ENCODE results near the gene RNF10. TPM values are rescaled to one million over a fixed set of nuclear protein-coding genes. Genes with fewer than 3 reads are reported as not detected.

RNF10 gene
- total and polyA plus RNA-seq, 2 of the 4 experiments (the other 2 are of a cell fraction), result 44.4 to 95.0 TPM

- POLR2A ChIA-PET (ENCODE audit: unreplicated experiment), result no interaction called here
Observed at GRCh38 chr12:120581998-120582397, 47.8 kb downstream of the RNF10 start.

More at GRCh38 chr12:120581998-120582397, 47.8 kb downstream of the RNF10 start:
- no peaks in the 10 kb centered on the region for H3K9me3 ChIP-seq (ENCODE audit: control insufficient read depth, insufficient read depth, low read length)
- no peak overlapping the region for H2BK5ac ChIP-seq (ENCODE audit: low read depth, low read length, poor library complexity, severe bottlenecking)
- H3K27me3 ChIP-seq (ENCODE audit: control insufficient read depth, insufficient read depth, low read length), result peaks cover 15% of the 10 kb centered on the region
- peak overlapping the region; percentile 67 for H3K4me3 ChIP-seq (ENCODE audit: insufficient read depth, low read depth, low read length)
- peaks cover 8% of the 10 kb centered on the region; the same call in 1 of the 2 replicates for H4K20me1 ChIP-seq (ENCODE audit: insufficient read depth, low read length)
- H3K9me1 ChIP-seq (ENCODE audit: insufficient read depth, low read length), result no peaks in the 10 kb centered on the region
- no peak overlapping the region for H2AK9ac ChIP-seq (replicated peaks; ENCODE audit: low read depth, low read length, poor library complexity)
- intact Hi-C loops (cut with micrococcal nuclease), result loop anchor here (2.0 to 5.0 kb wide), 2 partner anchors 430 to 515 kb away; no protein-coding TSS in a partner anchor
- DNase-seq (peak; percentile 10), ATAC-seq (ENCODE audit: low read depth) (no peak)
- no TSS peak for BruUV-seq (replicated peaks)
- peak overlapping the region; percentile 88 for H4K5ac ChIP-seq (ENCODE audit: low read depth, low read length)
- no peak overlapping the region for H2BK15ac ChIP-seq (ENCODE audit: low read depth, low read length)
- H3K4ac ChIP-seq (ENCODE audit: low read depth, low read length), result no peak overlapping the region
- peaks cover 21% of the 10 kb centered on the region for H3K36me3 ChIP-seq (ENCODE audit: control insufficient read depth, insufficient read depth, low read length)
- no peak overlapping the region for H3K18ac ChIP-seq (ENCODE audit: low read depth, low read length)
- WGBS, 2 experiments (ENCODE audit: extremely low coverage in 2 of 2, insufficient read length in 1 of 2), result no CpG with 5 or more reads among the region's 9 CpGs
- peak overlapping the region; percentile 81 to 97 for H4K8ac ChIP-seq (ENCODE audit: low read depth in 2 of 2, low read length in 2 of 2)
- H3K9ac ChIP-seq (ENCODE audit: low read depth, low read length), result peak overlapping the region; percentile 84
- TF ChIP-seq RFX5 (IDR thresholded peaks at IDR 0.05; ENCODE audit: low read depth, low read length) (no peak), MXI1 (IDR thresholded peaks at IDR 0.05; ENCODE audit: borderline replicate concordance, low read depth, low read length) (no peak), RAD21 (IDR thresholded peaks at IDR 0.05; ENCODE audit: low read length) (no peak), FOS (IDR thresholded peaks at IDR 0.05; ENCODE audit: low read depth, low read length) (no peak), RCOR1 (IDR thresholded peaks at IDR 0.05; ENCODE audit: insufficient replicate concordance, low read length) (no peak), SMC3 (IDR thresholded peaks at IDR 0.05; ENCODE audit: low read depth, low read length) (no peak), MAZ (IDR thresholded peaks at IDR 0.05; ENCODE audit: borderline replicate concordance, low read depth, low read length) (no peak)
- TF ChIP-seq, protein P1, sequence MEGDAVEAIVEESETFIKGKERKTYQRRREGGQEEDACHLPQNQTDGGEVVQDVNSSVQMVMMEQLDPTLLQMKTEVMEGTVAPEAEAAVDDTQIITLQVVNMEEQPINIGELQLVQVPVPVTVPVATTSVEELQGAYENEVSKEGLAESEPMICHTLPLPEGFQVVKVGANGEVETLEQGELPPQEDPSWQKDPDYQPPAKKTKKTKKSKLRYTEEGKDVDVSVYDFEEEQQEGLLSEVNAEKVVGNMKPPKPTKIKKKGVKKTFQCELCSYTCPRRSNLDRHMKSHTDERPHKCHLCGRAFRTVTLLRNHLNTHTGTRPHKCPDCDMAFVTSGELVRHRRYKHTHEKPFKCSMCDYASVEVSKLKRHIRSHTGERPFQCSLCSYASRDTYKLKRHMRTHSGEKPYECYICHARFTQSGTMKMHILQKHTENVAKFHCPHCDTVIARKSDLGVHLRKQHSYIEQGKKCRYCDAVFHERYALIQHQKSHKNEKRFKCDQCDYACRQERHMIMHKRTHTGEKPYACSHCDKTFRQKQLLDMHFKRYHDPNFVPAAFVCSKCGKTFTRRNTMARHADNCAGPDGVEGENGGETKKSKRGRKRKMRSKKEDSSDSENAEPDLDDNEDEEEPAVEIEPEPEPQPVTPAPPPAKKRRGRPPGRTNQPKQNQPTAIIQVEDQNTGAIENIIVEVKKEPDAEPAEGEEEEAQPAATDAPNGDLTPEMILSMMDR (conservative IDR thresholded peaks at IDR 0.05; ENCODE audit: low read depth, low read length), result no peak
- TF ChIP-seq, protein P2, sequence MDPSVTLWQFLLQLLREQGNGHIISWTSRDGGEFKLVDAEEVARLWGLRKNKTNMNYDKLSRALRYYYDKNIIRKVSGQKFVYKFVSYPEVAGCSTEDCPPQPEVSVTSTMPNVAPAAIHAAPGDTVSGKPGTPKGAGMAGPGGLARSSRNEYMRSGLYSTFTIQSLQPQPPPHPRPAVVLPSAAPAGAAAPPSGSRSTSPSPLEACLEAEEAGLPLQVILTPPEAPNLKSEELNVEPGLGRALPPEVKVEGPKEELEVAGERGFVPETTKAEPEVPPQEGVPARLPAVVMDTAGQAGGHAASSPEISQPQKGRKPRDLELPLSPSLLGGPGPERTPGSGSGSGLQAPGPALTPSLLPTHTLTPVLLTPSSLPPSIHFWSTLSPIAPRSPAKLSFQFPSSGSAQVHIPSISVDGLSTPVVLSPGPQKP (IDR thresholded peaks at IDR 0.05; ENCODE audit: borderline replicate concordance, low read depth, low read length), result no peak
- no peak overlapping the region for H2BK20ac ChIP-seq (ENCODE audit: low read depth, low read length)
- peak overlapping the region; percentile 61; the same call in 1 of the 2 replicates for H3K23ac ChIP-seq (ENCODE audit: low read depth, low read length)
- H2AFZ ChIP-seq (replicated peaks; ENCODE audit: low read length, poor library complexity), result peak overlapping the region; percentile 100
- CTCF ChIA-PET, result interaction anchor here (0.6 to 1.9 kb wide), 4 partner anchors 225 to 1078 kb away, joined by 3 to 11 read pairs (median 6); no protein-coding TSS in a partner anchor
- no peak overlapping the region for H3K56ac ChIP-seq (ENCODE audit: extremely low read depth, insufficient read depth, low read length)
- no peak overlapping the region for H3K27ac ChIP-seq (ENCODE audit: insufficient read depth, low read length)
- H2AK5ac ChIP-seq (ENCODE audit: low read depth, low read length), result no peak overlapping the region
- no peaks in the 10 kb centered on the region for H3K4me1 ChIP-seq (ENCODE audit: control insufficient read depth, insufficient read depth, low read length)
- peak overlapping the region; percentile 97 for H3K4me2 ChIP-seq (ENCODE audit: low read depth, low read length)
- dilution Hi-C loops (cut with HindIII; ENCODE audit: low sequenced_read_pairs, unreplicated experiment), result no loop called here
- no peak overlapping the region for H2BK120ac ChIP-seq (ENCODE audit: low read depth, low read length)
- peaks cover 8 to 26% of the 10 kb centered on the region in 2 experiments; a peak in 2 of 4 replicates for H3K79me1 ChIP-seq (ENCODE audit: low read depth in 1 of 2, low read length in 2 of 2)
- in situ Hi-C loops (cut with MboI; ENCODE audit: low sequenced_read_pairs), result loop anchor here (5.0 kb wide), 2 partner anchors 130 to 390 kb away; partner anchors contain the start of gene UNC119B
- H4K91ac ChIP-seq (ENCODE audit: insufficient read depth, low read depth, low read length), result no peak overlapping the region
- 0 out of 2 replicates have a peak overlapping the region, but pooled peaks have one; percentile 80 for H3K14ac ChIP-seq (replicated peaks; ENCODE audit: low read depth, low read length)

Measured in IMR-90 (cell line).